ENCODE data around the gene KIFC1.

Gene KIFC1

GRCh38 chr6:33423777-33424176, 32.2 kb downstream of the KIFC1 start:
- H4K12ac ChIP-seq (ENCODE audit: low read depth, low read length) = no peak overlapping the region
- no peak overlapping the region for H2BK120ac ChIP-seq (ENCODE audit: insufficient read depth, low read length, poor library complexity)
- no peak for DNase-seq
- H3K4ac ChIP-seq (ENCODE audit: low read depth, low read length) = no peak overlapping the region
- no peak overlapping the region for H2AFZ ChIP-seq (ENCODE audit: insufficient read depth, low read length, poor library complexity)
- H3K14ac ChIP-seq (ENCODE audit: low read length) = no peak overlapping the region
- no peak overlapping the region for H4K91ac ChIP-seq (ENCODE audit: low read depth, low read length)
- peaks cover 2% of the 10 kb centered on the region for H3K9me3 ChIP-seq (ENCODE audit: insufficient read depth, low read depth, low read length)
- no peak overlapping the region for H2AK5ac ChIP-seq (ENCODE audit: low read length)
- no peak overlapping the region for H2BK5ac ChIP-seq (ENCODE audit: low read depth, low read length, poor library complexity)
- no CpG with 5 or more reads among the region's 2 CpGs for WGBS (ENCODE audit: extremely low coverage, insufficient coverage, insufficient read length)
- no peaks in the 10 kb centered on the region for H3K27me3 ChIP-seq (ENCODE audit: insufficient read depth, low read length)
- no peak overlapping the region for H3K23ac ChIP-seq (ENCODE audit: low read length)
- no peak overlapping the region for H3K4me3 ChIP-seq (ENCODE audit: low read depth, low read length)
- H3K79me1 ChIP-seq (ENCODE audit: low read length) = peaks cover 15% of the 10 kb centered on the region
- no peaks in the 10 kb centered on the region for H3K36me3 ChIP-seq (ENCODE audit: control insufficient read depth in 1 of 2, insufficient read depth in 2 of 2, low read length in 2 of 2)
- no peak overlapping the region for H3K4me2 ChIP-seq (ENCODE audit: low read length)
- peak overlapping the region; percentile 16 for H3K9ac ChIP-seq (ENCODE audit: low read length)
- no peak overlapping the region for H3K27ac ChIP-seq (ENCODE audit: low read depth, low read length)
- H3K79me2 ChIP-seq (ENCODE audit: control insufficient read depth, insufficient read depth, low read length, poor library complexity) = peaks cover 6% of the 10 kb centered on the region
- peaks cover 20 to 29% of the 10 kb centered on the region in 2 experiments for H3K4me1 ChIP-seq (ENCODE audit: control insufficient read depth in 1 of 2, insufficient read depth in 2 of 2, low read length in 2 of 2)
- H2BK12ac ChIP-seq (ENCODE audit: low read length) = no peak overlapping the region
- H4K8ac ChIP-seq (ENCODE audit: low read depth, low read length) = no peak overlapping the region
- H3K18ac ChIP-seq (ENCODE audit: low read length) = no peak overlapping the region

GRCh38 chr6:33424855-33425667, 33.4 kb downstream of the KIFC1 start:
- peak overlapping the region; percentile 56 for H3K4ac ChIP-seq (ENCODE audit: low read depth, low read length)
- peak overlapping the region; percentile 85 for H4K91ac ChIP-seq (ENCODE audit: low read depth, low read length)
- H3K23ac ChIP-seq (ENCODE audit: low read length) = no peak overlapping the region
- H3K9me3 ChIP-seq (ENCODE audit: insufficient read depth, low read depth, low read length) = peaks cover 2% of the 10 kb centered on the region
- H3K14ac ChIP-seq (ENCODE audit: low read length) = peak overlapping the region; percentile 60
- no peak overlapping the region for H2AFZ ChIP-seq (ENCODE audit: insufficient read depth, low read length, poor library complexity)
- H3K18ac ChIP-seq (ENCODE audit: low read length) = peak overlapping the region; percentile 48
- H3K79me2 ChIP-seq (ENCODE audit: control insufficient read depth, insufficient read depth, low read length, poor library complexity) = peaks cover 6% of the 10 kb centered on the region
- peak overlapping the region; percentile 52 for H2BK120ac ChIP-seq (ENCODE audit: insufficient read depth, low read length, poor library complexity)
- peak overlapping the region; percentile 77 for H3K27ac ChIP-seq (ENCODE audit: low read depth, low read length)
- H3K36me3 ChIP-seq (ENCODE audit: control insufficient read depth in 1 of 2, insufficient read depth in 2 of 2, low read length in 2 of 2) = no peaks in the 10 kb centered on the region
- peaks cover 10% of the 10 kb centered on the region for H3K79me1 ChIP-seq (ENCODE audit: low read length)
- peaks cover 16 to 21% of the 10 kb centered on the region in 2 experiments for H3K4me1 ChIP-seq (ENCODE audit: control insufficient read depth in 1 of 2, insufficient read depth in 2 of 2, low read length in 2 of 2)
- H3K27me3 ChIP-seq (ENCODE audit: insufficient read depth, low read length) = no peaks in the 10 kb centered on the region
- peak overlapping the region; percentile 49 for H4K12ac ChIP-seq (ENCODE audit: low read depth, low read length)
- H3K4me2 ChIP-seq (ENCODE audit: low read length) = peak overlapping the region; percentile 61
- H2BK12ac ChIP-seq (ENCODE audit: low read length) = no peak overlapping the region
- H4K8ac ChIP-seq (ENCODE audit: low read depth, low read length) = peak overlapping the region; percentile 86
- no CpG with 5 or more reads among the region's 12 CpGs for WGBS (ENCODE audit: extremely low coverage, insufficient coverage, insufficient read length)
- peak overlapping the region; percentile 44 for H2BK5ac ChIP-seq (ENCODE audit: low read depth, low read length, poor library complexity)
- no peak for DNase-seq
- H3K9ac ChIP-seq (ENCODE audit: low read length) = peak overlapping the region; percentile 14
- H3K4me3 ChIP-seq (ENCODE audit: low read depth, low read length) = peak overlapping the region; percentile 87
- peak overlapping the region; percentile 71 for H2AK5ac ChIP-seq (ENCODE audit: low read length)

- peak overlapping the region; percentile 91 for H3K27ac ChIP-seq (ENCODE audit: low read depth, low read length)
- no peak overlapping the region for H3K23ac ChIP-seq (ENCODE audit: low read length)
- no peaks in the 10 kb centered on the region for H3K36me3 ChIP-seq (ENCODE audit: control insufficient read depth in 1 of 2, insufficient read depth in 2 of 2, low read length in 2 of 2)
- peak overlapping the region; percentile 87 for H3K4me3 ChIP-seq (ENCODE audit: low read depth, low read length)
- peak overlapping the region; percentile 74 for H4K12ac ChIP-seq (ENCODE audit: low read depth, low read length)
- H3K4me2 ChIP-seq (ENCODE audit: low read length) = peak overlapping the region; percentile 61
- H2AK5ac ChIP-seq (ENCODE audit: low read length) = no peak overlapping the region
- peak overlapping the region; percentile 90 for H2BK5ac ChIP-seq (ENCODE audit: low read depth, low read length, poor library complexity)
- H3K4me1 ChIP-seq (ENCODE audit: control insufficient read depth in 1 of 2, insufficient read depth in 2 of 2, low read length in 2 of 2) = peaks cover 21 to 26% of the 10 kb centered on the region in 2 experiments
- no peak overlapping the region for H2BK12ac ChIP-seq (ENCODE audit: low read length)
- H4K91ac ChIP-seq (ENCODE audit: low read depth, low read length) = peak overlapping the region; percentile 92
- peak overlapping the region; percentile 83 for H3K18ac ChIP-seq (ENCODE audit: low read length)
- peaks cover 2% of the 10 kb centered on the region for H3K9me3 ChIP-seq (ENCODE audit: insufficient read depth, low read depth, low read length)
- peak overlapping the region; percentile 86 for H4K8ac ChIP-seq (ENCODE audit: low read depth, low read length)
- peak overlapping the region; percentile 55 for H3K4ac ChIP-seq (ENCODE audit: low read depth, low read length)
- WGBS (ENCODE audit: extremely low coverage, insufficient coverage, insufficient read length) = no CpG with 5 or more reads among the region's 43 CpGs
- DNase-seq = peak; percentile 53 to 73
- H3K14ac ChIP-seq (ENCODE audit: low read length) = peak overlapping the region; percentile 81
- H3K9ac ChIP-seq (ENCODE audit: low read length) = peak overlapping the region; percentile 74
- H2AFZ ChIP-seq (ENCODE audit: insufficient read depth, low read length, poor library complexity) = peak overlapping the region; percentile 67
- H3K79me1 ChIP-seq (ENCODE audit: low read length) = peaks cover 10% of the 10 kb centered on the region
- H3K27me3 ChIP-seq (ENCODE audit: insufficient read depth, low read length) = no peaks in the 10 kb centered on the region
- H2BK120ac ChIP-seq (ENCODE audit: insufficient read depth, low read length, poor library complexity) = peak overlapping the region; percentile 66
- H3K79me2 ChIP-seq (ENCODE audit: control insufficient read depth, insufficient read depth, low read length, poor library complexity) = peaks cover 6% of the 10 kb centered on the region
Observed at GRCh38 chr6:33425668-33426577, 34.3 kb downstream of the KIFC1 start.

Measured in trophoblast cell (in vitro differentiated cells and primary cell).